ENCODE results near the gene CCDC17.
A peak's percentile ranks its signal among the peaks of the same experiment; 100 is the strongest.
"Not testable (repeated sequence)": the region's sequence is repeated elsewhere in the genome, so short reads cannot be mapped to it uniquely, and the experiment has no call there.

Gene CCDC17

DNA sequence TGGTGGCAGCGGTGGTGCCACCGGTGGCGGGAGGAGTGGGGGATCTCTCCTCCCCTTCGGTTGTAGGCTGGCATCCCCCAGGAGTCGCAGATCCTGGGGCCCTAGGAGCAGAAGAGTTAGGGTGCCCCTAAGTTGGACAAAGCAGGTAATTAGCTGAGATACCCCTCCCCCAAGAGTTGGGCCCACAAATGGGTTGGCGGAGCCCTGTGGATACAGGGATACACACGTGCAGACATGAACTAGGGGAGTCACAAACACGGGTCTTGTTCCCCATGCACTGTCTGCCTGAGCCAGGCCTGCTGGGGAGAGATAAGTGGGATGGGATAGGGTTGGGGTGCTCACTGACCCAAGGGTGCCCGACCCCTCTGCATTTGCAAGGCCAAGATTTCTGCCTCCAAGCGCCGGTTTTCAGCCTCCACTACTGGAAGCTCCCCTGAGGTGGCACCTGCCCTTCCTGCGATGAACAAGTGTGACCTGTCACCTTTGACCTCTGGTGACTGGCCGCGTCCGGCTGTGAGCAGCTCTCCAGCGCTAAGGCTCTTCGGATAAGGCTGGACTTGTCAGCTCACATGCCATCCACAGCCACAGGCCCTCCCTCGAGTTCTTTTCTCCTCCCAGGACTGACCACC is 1.8 kb downstream of the CCDC17 start:
- DNase-seq (ENCODE audit: low spot score) = peak; percentile 58

DNA sequence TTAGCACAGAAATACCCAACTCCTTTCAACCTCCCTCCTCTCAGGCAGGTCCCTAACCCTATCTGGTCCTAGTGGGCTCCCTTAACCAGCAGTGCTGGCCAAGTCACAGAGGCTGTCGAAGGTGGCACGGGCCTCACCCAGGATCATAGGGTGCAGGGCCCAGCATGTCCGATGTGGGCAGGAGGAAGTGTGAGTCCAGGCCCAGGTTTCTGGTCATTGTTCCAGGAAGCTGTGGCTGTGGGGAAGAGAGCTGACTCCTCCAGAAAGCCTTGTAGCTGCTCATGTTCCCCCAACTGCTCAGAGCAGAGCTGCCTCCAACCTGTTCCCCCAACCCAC is 2.4 kb downstream of the CCDC17 start:
- no peak for DNase-seq (ENCODE audit: low spot score)

DNA sequence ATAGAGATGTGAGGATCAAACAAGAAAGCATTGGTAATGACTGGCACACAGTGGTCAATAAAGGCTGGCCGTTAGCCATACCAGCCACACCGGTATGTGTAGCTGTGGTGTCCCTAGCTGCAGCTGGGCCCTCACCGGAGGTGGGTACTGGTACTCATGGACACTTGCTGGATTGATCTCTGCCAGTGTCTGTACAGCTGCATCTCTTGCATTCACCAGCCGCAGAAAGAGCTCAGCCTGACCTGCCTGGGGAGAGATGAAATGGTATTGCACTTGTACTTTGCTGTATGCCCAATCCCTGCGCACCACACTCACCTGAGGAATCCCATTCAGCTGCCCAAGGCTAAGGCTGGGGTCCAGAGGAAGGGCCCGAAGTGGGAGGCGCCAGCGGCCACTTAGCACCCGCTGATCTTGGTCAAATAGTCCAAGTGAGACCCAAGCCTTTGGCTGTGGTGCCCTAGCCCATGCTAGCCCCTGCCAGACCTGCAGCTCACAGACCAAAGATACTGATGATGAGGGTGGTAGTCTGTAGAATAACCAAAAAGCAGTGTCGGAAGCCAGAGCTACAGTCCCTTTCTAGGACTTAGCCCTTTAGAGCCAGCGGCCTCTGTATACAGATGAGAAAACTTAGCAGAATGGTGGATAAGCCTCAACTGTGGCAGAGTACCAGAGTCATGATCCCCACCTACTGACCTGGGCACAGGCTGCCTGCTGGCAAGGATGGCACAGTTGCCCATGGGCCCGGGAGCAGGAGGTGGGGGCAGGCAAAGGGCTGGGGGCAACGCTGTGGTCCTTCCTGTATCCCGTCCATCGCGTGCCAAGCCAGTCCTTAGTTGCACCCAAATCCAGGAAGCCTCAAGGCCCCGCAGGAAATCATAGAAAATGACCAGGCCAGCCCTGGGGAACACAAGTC is 3.0 kb downstream of the CCDC17 start:
- DNase-seq (ENCODE audit: low spot score) = no peak

DNA sequence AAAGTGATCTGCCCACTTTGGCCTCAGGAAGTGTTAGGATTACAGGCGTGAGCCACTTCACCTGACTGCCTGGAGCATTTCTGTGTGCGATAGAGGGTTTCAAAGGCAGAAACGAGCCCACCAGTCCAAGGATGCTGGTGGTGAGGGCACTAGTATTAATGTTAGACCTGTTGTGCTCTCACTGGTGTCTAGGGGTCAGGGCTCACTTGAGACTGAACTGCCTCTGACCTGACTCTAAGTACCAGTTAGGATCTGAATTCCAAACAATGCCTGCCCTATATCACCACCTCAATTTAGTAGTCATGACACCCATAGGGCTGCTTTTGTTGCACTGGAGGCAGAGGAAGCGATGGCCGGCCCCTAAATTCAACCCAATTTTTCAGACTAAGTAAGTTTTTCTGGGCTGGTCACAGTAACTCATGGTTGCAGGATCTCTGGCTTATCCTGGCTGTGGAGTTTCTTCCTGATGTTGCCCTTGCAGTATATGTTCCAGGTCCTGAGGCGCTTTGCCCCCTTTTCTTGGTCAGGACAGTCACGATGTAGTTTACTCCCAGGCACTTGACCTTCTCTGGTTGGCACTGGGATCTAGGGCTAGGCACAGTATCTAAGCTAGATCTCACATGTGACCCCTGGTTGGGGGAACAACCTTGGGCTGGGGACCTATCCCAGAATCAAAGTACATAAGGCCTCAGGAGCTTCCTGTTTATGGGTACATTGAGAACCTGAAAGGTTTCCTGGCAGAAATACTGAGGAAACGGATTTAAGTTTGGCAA is 4.5 kb downstream of the CCDC17 start:
- DNase-seq (ENCODE audit: low spot score) = no peak

DNA sequence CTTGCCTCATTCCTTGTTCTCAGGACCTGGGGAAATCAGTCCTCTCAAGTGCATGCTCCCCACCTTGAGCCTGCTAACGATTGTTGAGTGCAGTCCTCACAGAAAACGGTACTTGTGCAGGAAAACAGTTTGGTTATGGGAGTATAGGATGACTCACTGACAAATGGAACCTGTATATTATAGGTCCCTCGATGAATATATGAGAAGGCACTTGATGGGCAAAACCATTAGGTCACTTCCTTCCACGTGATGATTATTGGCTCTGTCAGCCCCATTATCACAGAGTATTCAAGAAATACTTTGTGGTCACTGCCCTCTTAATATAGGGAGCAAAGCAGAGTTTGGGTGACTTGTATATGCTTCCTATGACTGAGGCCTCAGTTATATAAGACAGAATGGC is 6.2 kb downstream of the CCDC17 start:
- DNase-seq (ENCODE audit: low spot score) = no peak

DNA sequence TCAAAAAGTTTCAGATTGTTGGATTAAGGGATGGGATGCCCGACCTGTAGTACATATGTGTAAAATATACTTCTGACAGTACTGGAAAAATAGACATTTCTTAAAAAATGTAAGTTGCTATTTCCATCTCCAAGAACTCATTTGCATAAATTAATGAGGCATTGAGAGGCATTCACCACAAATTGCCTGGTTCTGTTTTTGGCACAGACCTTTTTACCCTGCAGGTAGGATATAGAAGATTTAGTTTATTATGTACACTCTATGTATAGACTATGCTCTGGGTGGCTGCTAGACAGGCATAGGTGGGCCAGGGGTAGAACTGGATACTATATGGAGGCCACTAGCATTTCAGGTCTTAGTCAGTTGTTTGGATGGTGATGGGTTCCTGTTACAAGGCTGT is 8.0 kb downstream of the CCDC17 start:
- DNase-seq (ENCODE audit: low spot score) = no peak

DNA sequence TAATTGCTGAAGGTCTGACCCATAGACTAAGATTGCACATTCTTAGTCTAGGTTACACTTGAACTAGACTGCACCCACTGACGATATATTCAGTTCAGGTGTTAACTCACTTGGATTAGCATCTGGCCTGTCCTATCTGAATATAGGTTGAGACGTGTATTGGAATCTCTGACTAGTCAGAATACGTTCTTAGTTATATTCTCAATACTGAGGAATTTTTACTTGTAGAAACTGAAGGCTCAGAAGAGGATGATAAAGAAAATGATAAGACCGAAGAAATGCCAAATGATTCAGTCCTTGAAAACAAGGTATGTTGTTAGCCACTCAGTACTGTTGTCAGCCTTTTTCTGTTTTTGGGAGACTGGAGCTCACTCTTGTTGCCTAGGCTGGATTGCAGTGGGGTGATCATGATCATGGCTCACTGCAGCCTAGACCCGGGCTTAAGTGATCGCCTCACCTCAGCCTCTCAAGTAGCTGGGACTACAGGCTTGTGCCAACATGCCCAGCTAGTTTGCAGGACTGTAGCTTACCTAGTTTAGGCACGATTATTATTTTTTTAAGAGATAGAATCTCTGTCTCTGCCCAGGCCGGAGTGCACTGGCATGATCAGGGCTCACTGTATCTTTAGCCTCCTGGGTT is 10.8 kb downstream of the CCDC17 start:
- DNase-seq (ENCODE audit: low spot score) = no peak

DNA sequence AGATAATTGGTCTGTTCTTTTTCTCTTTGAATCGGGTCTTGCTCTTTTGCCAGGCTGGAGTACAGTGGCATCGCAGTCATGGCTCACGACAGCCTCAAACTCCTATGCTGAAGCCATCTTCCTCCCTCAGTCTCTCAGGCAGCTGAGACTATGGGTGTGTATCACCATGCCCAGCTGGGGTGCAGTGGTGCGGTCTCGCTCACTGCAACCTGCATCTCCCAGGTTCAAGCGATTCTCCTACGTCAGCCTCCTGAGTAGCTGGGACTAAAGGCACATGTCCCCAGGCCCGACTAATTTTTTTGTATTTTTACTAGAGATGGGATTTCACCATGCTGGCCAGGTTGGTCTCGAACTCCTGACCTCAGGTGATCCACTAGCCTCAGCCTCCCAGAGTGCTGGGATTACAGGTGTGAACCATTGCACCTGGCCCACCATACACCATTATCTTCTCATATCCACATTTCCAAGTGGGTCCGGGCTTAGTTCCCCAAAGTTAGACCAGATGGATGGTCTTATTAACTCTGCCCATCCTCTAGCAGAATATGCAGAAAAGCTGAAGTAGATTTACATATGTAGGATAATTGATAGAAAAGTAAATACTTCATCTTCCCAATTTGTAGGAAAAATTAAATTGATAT is 13.1 kb downstream of the CCDC17 start:
- no peak for DNase-seq (ENCODE audit: low spot score)

DNA sequence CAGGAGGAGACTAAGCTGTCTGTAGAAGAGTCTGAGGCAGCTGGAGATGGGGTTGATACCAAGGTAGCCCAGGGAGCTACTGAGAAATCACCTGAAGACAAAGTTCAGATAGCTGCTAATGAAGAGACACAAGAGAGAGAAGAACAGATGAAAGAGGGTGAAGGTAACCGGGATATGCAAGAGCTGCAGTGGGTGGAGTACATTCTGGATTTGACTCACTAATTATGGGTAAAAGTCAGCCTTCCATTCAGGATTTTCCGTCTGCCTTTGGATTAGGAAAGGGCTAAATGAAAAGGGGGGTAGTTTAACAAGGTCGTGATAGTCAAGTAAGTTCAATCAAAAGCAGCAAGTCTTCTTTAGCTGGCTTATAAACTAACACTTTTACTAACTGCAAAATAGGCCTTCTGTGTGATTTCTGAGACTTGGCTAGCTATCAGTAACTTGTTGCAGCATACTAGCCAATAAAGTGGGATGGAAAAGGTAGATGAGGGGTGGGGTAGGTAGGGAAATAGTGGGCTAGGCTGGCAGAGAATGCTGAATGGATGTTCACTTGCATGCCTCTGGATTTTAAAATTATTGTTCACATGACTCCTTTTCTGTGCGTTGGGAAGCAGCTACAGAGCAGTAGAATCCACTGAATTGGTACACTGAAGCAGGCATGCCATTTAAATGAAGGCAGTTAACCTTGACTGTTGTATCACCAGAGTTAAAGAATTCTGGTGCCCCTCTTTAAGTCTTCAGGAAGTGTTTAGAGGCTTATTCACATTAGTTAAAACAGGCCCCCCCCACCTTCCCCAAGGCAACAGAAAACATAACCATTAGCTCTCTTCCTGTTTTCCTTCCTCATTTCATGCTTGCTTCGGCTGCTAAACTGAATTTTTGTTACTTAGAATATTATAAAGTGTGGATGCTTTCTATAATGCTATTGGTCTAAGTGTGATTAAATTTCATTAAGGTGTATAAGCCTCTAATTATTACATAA is 15.4 kb downstream of the CCDC17 start:
- DNase-seq (ENCODE audit: low spot score) = no peak

DNA sequence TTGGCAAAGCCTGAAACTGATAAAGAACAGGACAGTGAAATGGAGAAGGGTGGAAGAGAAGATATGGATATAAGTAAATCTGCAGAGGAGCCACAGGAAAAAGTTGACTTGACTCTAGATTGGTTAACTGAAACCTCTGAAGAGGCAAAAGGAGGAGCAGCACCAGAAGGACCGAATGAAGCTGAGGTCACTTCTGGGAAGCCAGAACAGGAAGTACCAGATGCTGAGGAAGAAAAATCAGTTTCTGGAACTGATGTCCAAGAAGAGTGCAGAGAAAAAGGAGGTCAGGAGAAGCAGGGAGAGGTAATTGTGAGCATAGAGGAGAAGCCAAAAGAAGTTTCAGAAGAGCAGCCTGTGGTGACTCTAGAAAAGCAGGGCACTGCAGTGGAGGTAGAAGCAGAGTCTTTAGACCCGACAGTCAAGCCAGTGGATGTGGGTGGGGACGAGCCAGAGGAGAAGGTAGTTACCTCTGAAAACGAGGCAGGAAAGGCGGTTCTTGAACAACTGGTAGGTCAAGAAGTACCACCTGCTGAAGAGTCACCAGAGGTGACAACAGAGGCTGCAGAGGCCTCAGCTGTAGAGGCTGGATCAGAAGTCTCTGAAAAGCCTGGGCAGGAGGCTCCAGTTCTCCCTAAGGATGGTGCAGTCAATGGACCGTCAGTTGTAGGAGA is 16.3 kb downstream of the CCDC17 start:
- no peak for DNase-seq (ENCODE audit: low spot score)

DNA sequence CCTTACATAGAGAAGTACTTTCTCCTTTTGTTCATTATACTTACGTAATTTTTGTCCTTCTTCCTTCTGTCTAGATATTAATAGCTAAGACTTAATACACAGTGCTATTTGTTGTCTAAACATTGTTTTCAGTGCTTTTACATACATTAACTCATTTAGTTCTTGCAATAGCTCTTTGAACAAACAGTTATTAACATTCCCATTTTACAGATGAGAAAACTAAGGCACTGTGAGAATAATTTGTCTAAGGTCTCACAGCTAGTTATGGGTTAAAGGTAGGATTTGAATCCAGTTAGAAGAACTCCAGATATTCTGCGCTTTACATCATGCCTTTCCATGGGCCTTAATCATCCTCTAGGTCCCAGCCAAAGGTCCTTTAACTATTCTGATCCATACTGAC is 19.6 kb downstream of the CCDC17 start:
- no peak for DNase-seq (ENCODE audit: low spot score)

DNA sequence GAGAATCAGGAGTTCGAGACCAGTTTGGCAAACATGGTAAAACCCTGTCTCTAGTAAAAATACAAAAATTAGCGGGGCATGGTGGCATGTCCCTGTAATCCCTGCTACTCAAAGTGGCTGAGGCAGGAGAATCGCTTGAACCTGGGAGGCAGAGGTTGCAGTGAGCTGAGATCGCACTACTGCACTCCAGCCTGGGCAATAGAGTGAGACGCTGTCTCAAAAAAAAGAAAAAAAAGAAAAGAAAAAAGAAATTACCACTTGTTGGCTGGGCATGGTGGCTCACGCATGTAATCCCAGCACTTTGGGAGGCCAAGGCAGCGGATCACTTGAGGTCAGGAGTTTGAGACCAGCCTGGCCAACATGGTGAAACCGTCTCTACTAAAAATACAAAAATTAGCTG is 27.1 kb downstream of the CCDC17 start:
- not testable (repeated sequence) for DNase-seq (ENCODE audit: low spot score)

DNA sequence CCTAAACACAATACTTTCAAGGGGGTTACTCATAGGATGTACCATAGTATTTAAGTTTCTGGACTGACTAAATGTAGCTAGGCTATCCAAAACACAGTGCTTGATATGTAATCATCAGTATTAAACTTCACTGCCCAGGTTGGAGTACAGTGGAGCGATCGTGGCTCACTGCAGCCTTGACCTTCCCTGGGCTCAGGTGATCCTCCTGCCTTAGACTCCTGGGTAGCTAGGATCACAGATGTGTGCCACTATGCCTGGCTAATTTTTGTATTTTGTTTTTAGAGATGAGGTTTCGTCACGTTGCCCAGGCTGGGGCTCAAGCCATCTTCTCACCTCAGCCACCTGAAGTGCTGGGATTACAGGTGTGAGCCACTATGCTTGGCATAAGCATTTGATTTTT is 29.4 kb downstream of the CCDC17 start:
- DNase-seq (ENCODE audit: low spot score) = no peak

DNA sequence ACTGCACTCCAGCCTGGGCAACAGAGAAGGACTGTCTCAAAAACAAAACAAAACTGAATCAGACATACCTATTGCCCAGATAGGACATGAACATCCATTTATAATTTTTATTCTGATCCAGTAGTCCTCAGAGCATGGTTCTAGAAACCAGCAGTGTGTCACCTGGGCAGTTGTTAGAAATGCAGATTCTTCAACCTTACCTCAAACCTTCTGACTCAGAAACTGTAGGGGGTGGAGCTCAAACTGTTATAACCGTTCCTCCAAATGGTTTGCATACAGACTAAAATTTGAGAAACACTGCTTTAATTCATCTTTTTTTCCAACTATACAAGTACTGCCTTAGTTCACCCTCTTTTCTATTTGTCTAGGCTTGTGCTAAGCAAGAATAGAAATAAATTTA is 34.0 kb downstream of the CCDC17 start:
- no peak for DNase-seq (ENCODE audit: low spot score)

DNA sequence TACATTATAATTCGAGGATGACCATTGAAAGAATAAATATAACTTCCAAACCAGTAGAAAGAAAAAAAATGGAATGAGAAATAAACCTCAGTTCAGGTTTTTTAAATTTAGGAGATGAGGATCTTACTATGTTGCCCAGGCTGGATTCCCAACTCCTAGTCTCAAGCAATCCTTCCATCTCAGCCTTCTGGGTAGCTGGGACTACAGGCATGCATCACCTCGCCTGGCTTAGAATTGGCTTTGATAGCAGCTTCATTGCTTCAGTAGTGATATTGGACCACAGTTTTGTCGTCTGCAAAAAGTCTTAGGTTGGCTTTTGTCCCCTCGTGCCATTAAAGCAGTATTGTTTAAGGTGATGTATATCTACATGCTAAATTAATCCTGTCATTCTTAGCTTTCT is 37.1 kb downstream of the CCDC17 start:
- no peak for DNase-seq (ENCODE audit: low spot score)

DNA sequence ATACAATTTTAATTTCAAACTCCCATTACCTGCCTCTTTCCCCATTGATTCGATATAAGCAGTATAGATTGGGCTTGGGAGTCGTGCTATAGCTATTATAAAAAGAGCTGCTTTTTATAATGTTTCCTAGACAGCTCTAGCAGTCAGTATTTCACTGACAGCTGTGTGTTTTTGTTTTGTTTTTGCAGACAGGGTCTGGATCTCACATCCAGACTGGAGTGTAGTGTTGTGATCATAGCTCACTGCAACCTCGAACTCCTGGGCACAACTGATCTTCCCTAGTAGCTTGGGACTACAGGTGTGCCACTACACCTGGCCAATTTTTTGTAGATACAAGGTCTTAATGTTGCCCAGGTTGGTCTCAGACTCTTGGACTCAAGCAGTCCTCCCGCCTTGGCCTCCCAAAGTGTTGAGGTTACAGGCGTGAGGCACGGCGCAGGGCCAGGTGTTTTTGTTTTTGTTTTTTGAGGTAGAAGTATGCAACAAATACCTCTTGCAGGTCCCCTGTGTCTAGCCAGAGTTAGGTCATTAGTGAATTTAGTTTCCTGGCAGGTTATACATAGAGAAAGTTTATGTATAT is 38.3 kb downstream of the CCDC17 start:
- DNase-seq (ENCODE audit: low spot score) = no peak

DNA sequence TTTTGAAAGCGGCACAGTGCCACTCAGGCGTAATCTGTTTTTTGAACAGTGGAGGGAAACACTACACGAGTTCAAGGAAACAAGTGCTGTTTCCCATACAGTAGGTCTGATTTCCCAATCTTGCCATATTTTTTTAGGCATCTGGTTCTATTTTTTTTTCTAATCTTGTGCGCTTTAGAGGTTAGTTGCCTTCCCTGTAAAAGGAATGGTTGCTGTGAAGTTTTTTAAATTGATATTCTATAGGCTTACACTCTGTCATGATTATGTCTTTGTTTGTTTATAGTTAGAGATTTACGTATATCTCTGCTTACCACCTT is 38.8 kb downstream of the CCDC17 start:
- DNase-seq (ENCODE audit: low spot score) = no peak

DNA sequence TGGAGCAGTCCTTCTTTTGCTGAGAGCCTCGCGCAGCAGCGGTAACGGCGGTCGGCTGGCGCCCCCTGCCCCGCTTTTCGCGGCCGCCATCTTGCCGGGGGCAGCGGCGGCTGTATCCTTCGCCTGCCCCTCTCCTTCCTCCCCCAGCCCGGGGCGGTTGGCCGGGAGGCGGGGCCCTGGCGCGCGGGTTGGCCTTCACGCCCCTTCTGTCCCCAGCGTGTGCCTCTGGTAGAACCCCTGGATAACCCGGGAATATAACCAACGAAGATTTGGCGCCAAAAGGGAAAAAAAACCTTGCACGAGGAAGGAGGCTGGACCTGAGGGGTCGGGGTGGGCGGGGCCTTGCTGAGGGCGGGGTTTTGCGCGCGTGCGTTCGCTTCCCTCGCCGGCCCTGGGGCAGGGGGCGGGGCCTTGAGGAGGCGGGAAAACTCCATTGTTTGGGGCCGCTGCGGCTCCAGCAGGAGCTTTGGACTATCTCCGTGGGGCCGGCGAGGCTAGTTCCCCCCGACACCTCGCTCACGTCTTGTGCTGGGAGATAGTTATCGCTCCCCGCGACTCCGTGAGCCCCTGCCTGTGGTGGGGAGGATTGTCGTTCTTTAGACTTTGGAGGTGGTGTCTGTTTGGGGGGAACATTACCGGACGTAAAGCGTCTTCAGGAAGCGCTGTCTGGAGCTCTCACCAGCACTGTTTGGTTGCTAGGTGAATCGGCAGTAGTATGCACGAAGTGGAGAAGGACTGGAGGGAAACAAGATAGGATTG is 39.3 kb downstream of the CCDC17 start:
- peak; percentile 97 for DNase-seq (ENCODE audit: low spot score)

DNA sequence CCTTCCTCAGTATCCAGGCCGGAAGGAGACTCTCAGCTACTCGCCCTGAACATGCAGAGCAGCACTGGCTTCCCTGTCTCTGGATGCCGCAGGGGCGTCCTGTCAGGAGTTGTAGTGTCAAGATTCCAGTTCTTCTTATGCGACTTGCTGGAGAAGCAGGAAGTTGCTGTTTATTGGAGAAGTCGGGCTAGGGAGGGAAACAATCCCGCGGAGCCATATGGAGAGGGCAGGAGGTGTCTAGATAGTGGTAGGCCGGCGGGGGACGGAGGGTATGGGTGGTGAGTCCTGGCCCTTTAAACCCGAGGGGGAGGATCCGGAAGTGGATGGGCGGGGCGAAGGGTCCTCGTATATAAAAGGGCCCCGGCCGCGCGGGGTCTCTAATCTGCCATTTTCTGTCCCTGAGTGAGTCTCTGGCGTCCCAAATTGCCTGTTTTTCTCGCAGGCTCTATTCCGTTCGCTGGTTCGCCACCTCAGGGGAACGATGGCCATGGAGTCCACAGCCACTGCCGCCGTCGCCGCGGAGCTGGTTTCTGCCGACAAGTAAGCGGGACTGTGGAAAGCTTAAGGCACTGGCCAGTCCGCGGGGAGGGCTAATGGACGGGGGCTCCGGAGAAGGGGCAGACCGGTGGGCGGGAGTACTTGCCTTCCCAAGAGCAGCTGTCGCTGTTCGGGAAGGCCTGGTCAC is 40.0 kb downstream of the CCDC17 start, which contains the start of gene NASP:
NASP (plus strand) TSS at position 376 of the 685 bp plus-strand sequence; CDS start at position 482, 106 bp downstream.
- peak; percentile 96 for DNase-seq (ENCODE audit: low spot score)

Measured in ecto neural progenitor cell (in vitro differentiated cells).